Tibial artery (tissue), 4 donors: Measurements from ENCODE around the gene MYO18A.

Experiments used
- DNase-seq, 2 donors: peaks; one replicate each; pipeline ENCODE4 v3.0.0-alpha.2; 2019
- H3K27ac ChIP-seq, 2 donors: fragments of 200-600 bp; sonication (generic) in 1 of 2; 1 replicate in 1 of 2; 2 replicates in 1 of 2; pipeline ENCODE4 v1.5.1; 2018 to 2019; ENCODE audit warnings: mild to moderate bottlenecking in 1 of 2
- H3K27me3 ChIP-seq, 2 donors: fragments of 200-600 bp; sonication (generic) in 1 of 2; one replicate each; pipeline versions ENCODE4 v1.5.1 to v1.6.0; 2016 to 2019
- H3K36me3 ChIP-seq, 3 donors: fragments of 200-600 bp; sonication (generic) in 2 of 3; one replicate each; pipeline ENCODE4 v1.5.1; 2016 to 2019; ENCODE audit warnings: mild to moderate bottlenecking in 2 of 3
- H3K4me1 ChIP-seq, 4 donors: fragments of 200-600 bp; sonication (generic) in 2 of 4; 1 replicate in 3 of 4; 2 replicates in 1 of 4; pipeline ENCODE4 v1.5.1; 2016 to 2019
- H3K4me3 ChIP-seq, 2 donors: fragments of 200-600 bp; sonication (generic) in 1 of 2; 1 replicate in 1 of 2; 2 replicates in 1 of 2; pipeline ENCODE4 v1.5.1; 2018 to 2019; ENCODE audit warnings: mild to moderate bottlenecking in 2 of 2
- H3K9me3 ChIP-seq, 3 donors: fragments of 200-600 bp; sonication (generic) in 1 of 3; one replicate each; pipeline ENCODE4 v1.5.1; 2016 to 2019
- CTCF ChIP-seq, 2 experiments: fragments of 200-600 bp in 1 of 2; fragments of 450-650 bp in 1 of 2; IDR thresholded peaks; one replicate each; pipeline ENCODE4 v1.5.1; 2017 to 2019; ENCODE audit warnings: antibody characterized with exemption in 2 of 2, mild to moderate bottlenecking in 1 of 2, moderate library complexity in 1 of 2
- intact Hi-C: fragments of 100-400 bp; cut with DNase I; formaldehyde crosslinking; loops from one replicate; pipeline ENCODE4 v1.15.0; 2023; ENCODE audit warnings: low total_unique reads

Gene MYO18A

GRCh38 chr17:29111816-29112499, 68.2 kb downstream of the MYO18A start:
- H3K9me3 ChIP-seq = no peaks in the 10 kb centered on the region
- intact Hi-C loops = loop anchor here (2.0 kb wide), 1 partner anchor 145 kb away; no protein-coding TSS in a partner anchor
- peak overlapping the region in 1 of 2 donors; percentile 13 for H3K27ac ChIP-seq
- no peak overlapping the region for H3K4me3 ChIP-seq
- TF ChIP-seq CTCF (IDR thresholded peaks at IDR 0.05) = peak; percentile 60 to 87
- peak; percentile 43 to 76 for DNase-seq
- H3K27me3 ChIP-seq = no peaks in the 10 kb centered on the region
- peaks cover 30 to 89% (median 67%) of the 10 kb centered on the region in 3 donors for H3K36me3 ChIP-seq
- peaks cover 0 to 24% (median 6%) of the 10 kb centered on the region in 4 donors for H3K4me1 ChIP-seq

- Histone ChIP-seq H3K27me3 (no peaks in the 10 kb centered on the region), H3K36me3 (peaks cover 43 to 94% (median 80%) of the 10 kb centered on the region in 3 donors), H3K27ac (no peak overlapping the region), H3K9me3 (no peaks in the 10 kb centered on the region), H3K4me1 (peaks cover 0 to 24% (median 6%) of the 10 kb centered on the region in 4 donors), H3K4me3 (no peak overlapping the region)
- no peak for TF ChIP-seq CTCF (IDR thresholded peaks at IDR 0.05)
- no peak for DNase-seq
- intact Hi-C loops = no loop called here
These were observed 69.8 kb downstream of the MYO18A start for GRCh38 chr17:29110372-29110757.

GRCh38 chr17:29109477-29110371, 70.5 kb downstream of the MYO18A start:
- H3K27me3 ChIP-seq = no peaks in the 10 kb centered on the region
- TF ChIP-seq CTCF (IDR thresholded peaks at IDR 0.05) = no peak
- H3K9me3 ChIP-seq = no peaks in the 10 kb centered on the region
- peaks cover 0 to 24% (median 6%) of the 10 kb centered on the region in 4 donors for H3K4me1 ChIP-seq
- DNase-seq = no peak
- no peak overlapping the region for H3K27ac ChIP-seq
- no peak overlapping the region for H3K4me3 ChIP-seq
- peaks cover 45 to 93% (median 77%) of the 10 kb centered on the region in 3 donors for H3K36me3 ChIP-seq
- intact Hi-C loops = no loop called here

GRCh38 chr17:29108823-29109476, 71.2 kb downstream of the MYO18A start:
- Histone ChIP-seq H3K4me3 (no peak overlapping the region), H3K36me3 (peaks cover 48 to 96% (median 79%) of the 10 kb centered on the region in 3 donors), H3K27ac (no peak overlapping the region), H3K27me3 (no peaks in the 10 kb centered on the region), H3K9me3 (no peaks in the 10 kb centered on the region), H3K4me1 (peaks cover 0 to 24% (median 6%) of the 10 kb centered on the region in 4 donors)
- no peak for DNase-seq
- intact Hi-C loops = no loop called here
- no peak for TF ChIP-seq CTCF (IDR thresholded peaks at IDR 0.05)

GRCh38 chr17:29107933-29108822, 72.0 kb downstream of the MYO18A start:
- Histone ChIP-seq H3K4me3 (no peak overlapping the region), H3K27me3 (no peaks in the 10 kb centered on the region), H3K9me3 (no peaks in the 10 kb centered on the region), H3K36me3 (peaks cover 56 to 96% (median 81%) of the 10 kb centered on the region in 3 donors), H3K4me1 (peaks cover 0 to 18% (median 6%) of the 10 kb centered on the region in 4 donors), H3K27ac (no peak overlapping the region)
- no peak for DNase-seq
- TF ChIP-seq CTCF (IDR thresholded peaks at IDR 0.05) = no peak
- intact Hi-C loops = no loop called here
